IMR-90 (cell line): ENCODE results near the gene SLC6A12. TPM values are rescaled to one million over a fixed set of nuclear protein-coding genes. Genes with fewer than 3 reads are reported as not detected.

Source experiments
- ATAC-seq: fragments of 200-7000 bp; cut with Tn5 transposase; 2 replicates; pipeline ENCODE4 v1.9.1; 2020; ENCODE audit warnings: low read depth, mild to moderate bottlenecking, moderate library complexity
- BruUV-seq: library from RNA; stranded (reverse); fragments of 400-500 nt; replicated peaks from 2 replicates; lab custom pipeline; 2021; lab: Mats Ljungman, UMichigan
- CTCF ChIA-PET: fragments of 300-600 bp; formaldehyde crosslinking; extraction: SDS; loops from one replicate; lab custom pipeline; 2021; ENCODE audit warnings: antibody characterized with exemption; lab: Yijun Ruan, JAX
- POLR2A ChIA-PET: fragments of 300-600 bp; sonication (Branson Sonifier 250); formaldehyde crosslinking; loops from one replicate; lab custom pipeline; 2022; ENCODE audit warnings: antibody characterized with exemption; ENCODE audit not compliant: unreplicated experiment; lab: Charles Lee
- DNase-seq: peaks from one replicate; pipeline ENCODE4 v3.0.0; 2013
- H2AFZ ChIP-seq: replicated peaks from 2 replicates; pipeline ENCODE3; 2013; ENCODE audit warnings: low read length, mild to moderate bottlenecking; ENCODE audit not compliant: poor library complexity
- H2AK5ac ChIP-seq: 2 replicates; pipeline ENCODE4 v1.6.1; 2013; ENCODE audit warnings: low read depth, low read length, inconsistent platforms
- H2AK9ac ChIP-seq: replicated peaks from 2 replicates; pipeline ENCODE3; 2013; ENCODE audit warnings: mild to moderate bottlenecking, low read depth, low read length, moderate library complexity; ENCODE audit not compliant: poor library complexity
- H2BK120ac ChIP-seq: 2 replicates; pipeline ENCODE4 v1.6.1; 2013; ENCODE audit warnings: low read depth, low read length, inconsistent platforms
- H2BK15ac ChIP-seq: 3 replicates; pipeline ENCODE4 v1.6.1; 2013; ENCODE audit warnings: low read depth, low read length, inconsistent platforms
- H2BK20ac ChIP-seq: 2 replicates; pipeline ENCODE4 v1.6.1; 2013; ENCODE audit warnings: low read depth, mild to moderate bottlenecking, inconsistent platforms, low read length, moderate library complexity
- H2BK5ac ChIP-seq: 2 replicates; pipeline ENCODE4 v1.6.1; 2013; ENCODE audit warnings: mild to moderate bottlenecking, low read depth, low read length, inconsistent platforms; ENCODE audit not compliant: poor library complexity, severe bottlenecking
- H3K14ac ChIP-seq: replicated peaks from 2 replicates; pipeline ENCODE4 v1.6.1; 2013; ENCODE audit warnings: low read depth, low read length, inconsistent platforms
- H3K18ac ChIP-seq: 2 replicates; pipeline ENCODE4 v1.6.1; 2013; ENCODE audit warnings: low read depth, low read length, control low read depth
- H3K23ac ChIP-seq: 2 replicates; pipeline ENCODE4 v1.6.1; 2013; ENCODE audit warnings: low read depth, low read length, inconsistent platforms
- H3K27ac ChIP-seq: 2 replicates; pipeline ENCODE4 v1.5.1; 2013; ENCODE audit warnings: mild to moderate bottlenecking, control low read depth, low read length; ENCODE audit not compliant: insufficient read depth
- H3K27me3 ChIP-seq: 2 replicates; pipeline ENCODE4 v1.6.1; 2013; ENCODE audit warnings: low read length; ENCODE audit not compliant: control insufficient read depth, insufficient read depth
- H3K36me3 ChIP-seq: 2 replicates; pipeline ENCODE4 v1.6.1; 2013; ENCODE audit warnings: low read length, mixed read lengths; ENCODE audit not compliant: control insufficient read depth, insufficient read depth
- H3K4ac ChIP-seq: 2 replicates; pipeline ENCODE4 v1.6.1; 2013; ENCODE audit warnings: low read depth, low read length, inconsistent platforms
- H3K4me1 ChIP-seq: 2 replicates; pipeline ENCODE4 v1.6.1; 2013; ENCODE audit warnings: low read length, mixed read lengths; ENCODE audit not compliant: control insufficient read depth, insufficient read depth
- H3K4me2 ChIP-seq: 2 replicates; pipeline ENCODE4 v1.6.1; 2013; ENCODE audit warnings: low read depth, mild to moderate bottlenecking, control low read depth, low read length, moderate library complexity
- H3K4me3 ChIP-seq: 2 replicates; pipeline ENCODE4 v1.5.1; 2013; ENCODE audit warnings: low read depth, mild to moderate bottlenecking, control low read depth, low read length, moderate library complexity; ENCODE audit not compliant: insufficient read depth
- H3K56ac ChIP-seq: 2 replicates; pipeline ENCODE4 v1.6.1; 2013; ENCODE audit warnings: low read length, inconsistent platforms; ENCODE audit not compliant: insufficient read depth; ENCODE audit errors: extremely low read depth
- H3K79me1 ChIP-seq, 2 experiments: 2 replicates each; pipeline ENCODE4 v1.6.1; 2013; ENCODE audit warnings: low read length in 2 of 2, inconsistent platforms in 1 of 2, low read depth in 1 of 2
- H3K9ac ChIP-seq: 2 replicates; pipeline ENCODE4 v1.6.1; 2013; ENCODE audit warnings: low read depth, low read length, control low read depth
- H3K9me1 ChIP-seq: 2 replicates; pipeline ENCODE4 v1.6.1; 2013; ENCODE audit warnings: low read length, inconsistent platforms; ENCODE audit not compliant: insufficient read depth
- H3K9me3 ChIP-seq: 2 replicates; pipeline ENCODE4 v1.6.1; 2013; ENCODE audit warnings: low read length; ENCODE audit not compliant: control insufficient read depth, insufficient read depth
- H4K20me1 ChIP-seq: 2 replicates; pipeline ENCODE4 v1.6.1; 2013; ENCODE audit warnings: low read length, inconsistent platforms; ENCODE audit not compliant: insufficient read depth
- H4K5ac ChIP-seq: 2 replicates; pipeline ENCODE4 v1.6.1; 2013; ENCODE audit warnings: mild to moderate bottlenecking, low read depth, low read length, control low read depth
- H4K8ac ChIP-seq, 2 experiments: 2 replicates each; pipeline ENCODE4 v1.6.1; 2013; ENCODE audit warnings: low read depth in 2 of 2, low read length in 2 of 2, control low read depth in 1 of 2, inconsistent platforms in 1 of 2
- H4K91ac ChIP-seq: 2 replicates; pipeline ENCODE4 v1.6.1; 2013; ENCODE audit warnings: low read depth, low read length, inconsistent platforms; ENCODE audit not compliant: insufficient read depth
- BHLHE40 ChIP-seq: fragments of 150-350 bp; IDR thresholded peaks from 2 replicates; pipeline ENCODE4 v1.6.1; 2016; ENCODE audit warnings: mild to moderate bottlenecking, low read depth, low read length
- CEBPB ChIP-seq: IDR thresholded peaks from 2 replicates; pipeline ENCODE4 v1.6.1; 2012; ENCODE audit warnings: low read depth, low read length, improper control_type of control experiment
- CHD1 ChIP-seq: IDR thresholded peaks from 2 replicates; pipeline ENCODE4 v1.6.1; 2012; ENCODE audit warnings: low read depth, low read length, improper control_type of control experiment
- CTCF ChIP-seq: conservative IDR thresholded peaks from 2 replicates; pipeline ENCODE4 v1.5.1; 2012; ENCODE audit warnings: mild to moderate bottlenecking, low read depth, low read length, improper control_type of control experiment
- ELK1 ChIP-seq: fragments of 150-350 bp; IDR thresholded peaks from 2 replicates; pipeline ENCODE4 v1.6.1; 2016; ENCODE audit warnings: low read depth, mild to moderate bottlenecking, low read length, moderate library complexity, borderline replicate concordance
- FOS ChIP-seq: fragments of 150-350 bp; IDR thresholded peaks from 2 replicates; pipeline ENCODE4 v1.6.1; 2016; ENCODE audit warnings: low read depth, low read length
- MAFK ChIP-seq: IDR thresholded peaks from 2 replicates; pipeline ENCODE4 v1.6.1; 2012; ENCODE audit warnings: low read depth, low read length, improper control_type of control experiment
- MXI1 ChIP-seq: IDR thresholded peaks from 2 replicates; pipeline ENCODE4 v1.6.1; 2012; ENCODE audit warnings: low read depth, mild to moderate bottlenecking, low read length, moderate library complexity, borderline replicate concordance
- NFE2L2 ChIP-seq: fragments of 150-350 bp; IDR thresholded peaks from 2 replicates; pipeline ENCODE4 v1.6.1; 2016; ENCODE audit warnings: low read depth, mild to moderate bottlenecking, low read length
- POLR2A ChIP-seq: IDR thresholded peaks from 2 replicates; pipeline ENCODE4 v1.6.1; 2012; ENCODE audit warnings: mild to moderate bottlenecking, low read depth, low read length
- RAD21 ChIP-seq: IDR thresholded peaks from 2 replicates; pipeline ENCODE4 v1.6.1; 2012; ENCODE audit warnings: low read length, improper control_type of control experiment
- RCOR1 ChIP-seq: IDR thresholded peaks from 2 replicates; pipeline ENCODE4 v1.6.1; 2012; ENCODE audit warnings: mild to moderate bottlenecking, low read length, improper control_type of control experiment; ENCODE audit not compliant: insufficient replicate concordance
- RFX5 ChIP-seq: IDR thresholded peaks from 2 replicates; pipeline ENCODE4 v1.8.0; 2012; ENCODE audit warnings: low read depth, mild to moderate bottlenecking, low read length, moderate library complexity
- SMC3 ChIP-seq: fragments of 150-350 bp; IDR thresholded peaks from 2 replicates; pipeline ENCODE4 v1.6.1; 2016; ENCODE audit warnings: low read depth, mild to moderate bottlenecking, antibody characterized with exemption, low read length, moderate library complexity
- USF2 ChIP-seq: fragments of 150-350 bp; IDR thresholded peaks from 2 replicates; pipeline ENCODE4 v1.6.1; 2017; ENCODE audit warnings: mild to moderate bottlenecking, antibody characterized with exemption, low read length, low read depth
- WGBS, 2 experiments: methylation state at CpG; one replicate each; pipeline versions ENCODE4 v1.1.5 to v1.1.7; 2013; ENCODE audit warnings: missing lambda C conversion rate in 2 of 2; ENCODE audit not compliant: insufficient read length in 1 of 2; ENCODE audit errors: extremely low coverage in 2 of 2; 5-methylcytosine and 5-hydroxymethylcytosine counted together
- dilution Hi-C: fragments of 300-500 bp; cut with HindIII; formaldehyde crosslinking; loops from one replicate; pipeline ENCODE4 v1.14.3; 2018; ENCODE audit warnings: low sequenced_read_pairs; ENCODE audit not compliant: unreplicated experiment
- in situ Hi-C: fragments of 300-500 bp; cut with MboI; formaldehyde crosslinking; loops from 3 replicates; pipeline ENCODE4 v1.14.3; 2019; ENCODE audit warnings: low sequenced_read_pairs, inconsistent platforms, mixed read lengths
- intact Hi-C: fragments of 100-400 bp; cut with micrococcal nuclease; formaldehyde crosslinking; loops from 2 replicates; pipeline ENCODE4 v1.10.0; 2022
- polyA plus RNA-seq, 3 experiments: library from polyadenylated mRNA; depleted of rRNA; stranded (reverse); fragments of >200 nt; gene quantifications; 2 replicates each; pipeline ENCODE4 v1.2.3, GENCODE V29; 2012; ENCODE audit warnings: low replicate concordance in 1 of 3
- total RNA-seq: library from RNA; depleted of rRNA; stranded (reverse); fragments of >200 nt; gene quantifications from 2 replicates; pipeline ENCODE4 v1.2.3, GENCODE V29; 2012

SLC6A12 gene
- total and polyA plus RNA-seq, 2 of the 4 experiments (the other 2 are of a cell fraction), result not detected

- H4K91ac ChIP-seq, result no peak overlapping the region
- no peak overlapping the region for H3K27ac ChIP-seq
- CTCF ChIA-PET, result interaction anchor here (1.0 kb wide), 1 partner anchor 25 kb away, joined by 3 read pairs; no protein-coding TSS in a partner anchor
- BruUV-seq, result no TSS peak
- dilution Hi-C loops (no loop called here), in situ Hi-C loops (no loop called here), intact Hi-C loops (no loop called here)
- H3K23ac ChIP-seq, result no peak overlapping the region
- peaks cover 73% of the 10 kb centered on the region for H3K27me3 ChIP-seq
- H2AK5ac ChIP-seq, result no peak overlapping the region
- H2AK9ac ChIP-seq, result no peak overlapping the region
- no peak overlapping the region for H3K18ac ChIP-seq
- no peak overlapping the region for H3K14ac ChIP-seq
- no peaks in the 10 kb centered on the region for H3K9me1 ChIP-seq
- no peak overlapping the region for H4K8ac ChIP-seq
- no peak overlapping the region for H3K9ac ChIP-seq
- no peaks in the 10 kb centered on the region for H4K20me1 ChIP-seq
- ATAC-seq (no peak), DNase-seq (no peak)
- H4K5ac ChIP-seq, result no peak overlapping the region
- H3K4ac ChIP-seq, result no peak overlapping the region
- no peaks in the 10 kb centered on the region for H3K79me1 ChIP-seq
- no peaks in the 10 kb centered on the region for H3K4me1 ChIP-seq
- no peak overlapping the region for H3K4me3 ChIP-seq
- no peak overlapping the region for H2BK20ac ChIP-seq
- H3K36me3 ChIP-seq, result no peaks in the 10 kb centered on the region
- no peak overlapping the region for H2BK5ac ChIP-seq
- no peak overlapping the region for H2BK120ac ChIP-seq
- no peak overlapping the region for H3K4me2 ChIP-seq
- H2AFZ ChIP-seq, result no peak overlapping the region
- H2BK15ac ChIP-seq, result no peak overlapping the region
- WGBS, 2 experiments, result 18% methylated on average over 2 of the region's 14 CpGs; no CpG with 5 or more reads in 1 of the 2 experiments
- H3K56ac ChIP-seq, result no peak overlapping the region
- peaks cover 8% of the 10 kb centered on the region; the same call in 1 of the 2 replicates for H3K9me3 ChIP-seq
- POLR2A ChIA-PET, result no interaction called here
- TF ChIP-seq MXI1 (no peak), CEBPB (no peak), CHD1 (no peak), ELK1 (no peak), NFE2L2 (no peak), BHLHE40 (no peak), CTCF (no peak), MAFK (no peak), POLR2A (no peak), USF2 (no peak), RFX5 (no peak), FOS (no peak), RAD21 (no peak), SMC3 (no peak), RCOR1 (no peak)
Measured at GRCh38 chr12:230925-231671, 17.1 kb upstream of the SLC6A12 start.
